ENCODE measurements around the gene TSPAN16. TPM values are rescaled to one million over a fixed set of nuclear protein-coding genes. Genes with fewer than 3 reads are reported as not detected.
A peak's percentile ranks its signal among the peaks of the same experiment; 100 is the strongest.
"Not testable (repeated sequence)": the region's sequence is repeated elsewhere in the genome, so short reads cannot be mapped to it uniquely, and the experiment has no call there.

TSPAN16 gene
- total and polyA plus RNA-seq, 9 donors: not detected

DNA sequence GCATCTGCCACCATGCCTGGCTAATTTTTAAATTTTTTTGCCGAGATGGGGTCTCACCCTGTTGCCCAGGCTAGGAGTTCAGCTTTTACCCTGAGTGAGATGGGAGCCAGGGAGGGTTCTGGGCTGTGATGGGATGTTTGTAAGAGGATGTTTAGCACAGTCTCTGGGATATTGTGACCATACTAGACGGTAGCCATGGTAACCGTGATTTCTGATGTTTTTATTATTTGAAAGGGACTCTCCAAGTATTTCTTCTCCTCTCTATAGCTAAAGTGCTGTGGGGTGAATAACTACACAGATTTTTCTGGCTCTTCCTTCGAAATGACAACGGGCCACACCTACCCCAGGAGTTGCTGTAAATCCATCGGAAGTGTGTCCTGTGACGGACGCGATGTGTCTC, 10.4 kb downstream of the TSPAN16 start:
- Histone ChIP-seq H3K27ac (ENCODE audit: low read length) (no peak overlapping the region), H3K4me1 (ENCODE audit: control insufficient read depth, insufficient read depth, low read length) (no peaks in the 10 kb centered on the region), H3K9me3 (replicated peaks; ENCODE audit: control insufficient read depth, low read depth, low read length) (no peaks in the 10 kb centered on the region), H3K27me3 (ENCODE audit: control insufficient read depth, insufficient read depth, low read length) (no peaks in the 10 kb centered on the region), H3K36me3 (ENCODE audit: control insufficient read depth, insufficient read depth, low read length) (no peaks in the 10 kb centered on the region), H3K4me3 (ENCODE audit: low read length) (no peak overlapping the region)
- WGBS (ENCODE audit: insufficient coverage): 30% methylated on average over 2 of the region's 9 CpGs
- DNase-seq: peak; percentile 40

- not testable (repeated sequence) for H3K36me3 ChIP-seq (ENCODE audit: control insufficient read depth, insufficient read depth, low read length); H3K27ac ChIP-seq (ENCODE audit: low read length); H3K4me3 ChIP-seq (ENCODE audit: low read length); H3K9me3 ChIP-seq (replicated peaks; ENCODE audit: control insufficient read depth, low read depth, low read length); H3K27me3 ChIP-seq (ENCODE audit: control insufficient read depth, insufficient read depth, low read length); DNase-seq
- 71% methylated on average over 7 of the region's 9 CpGs for WGBS (ENCODE audit: insufficient coverage)
- peaks cover 21% of the 10 kb centered on the region for H3K4me1 ChIP-seq (ENCODE audit: control insufficient read depth, insufficient read depth, low read length)
Measured at GRCh38 chr19:11320278-11320995, 24.5 kb downstream of the TSPAN16 start.

DNA sequence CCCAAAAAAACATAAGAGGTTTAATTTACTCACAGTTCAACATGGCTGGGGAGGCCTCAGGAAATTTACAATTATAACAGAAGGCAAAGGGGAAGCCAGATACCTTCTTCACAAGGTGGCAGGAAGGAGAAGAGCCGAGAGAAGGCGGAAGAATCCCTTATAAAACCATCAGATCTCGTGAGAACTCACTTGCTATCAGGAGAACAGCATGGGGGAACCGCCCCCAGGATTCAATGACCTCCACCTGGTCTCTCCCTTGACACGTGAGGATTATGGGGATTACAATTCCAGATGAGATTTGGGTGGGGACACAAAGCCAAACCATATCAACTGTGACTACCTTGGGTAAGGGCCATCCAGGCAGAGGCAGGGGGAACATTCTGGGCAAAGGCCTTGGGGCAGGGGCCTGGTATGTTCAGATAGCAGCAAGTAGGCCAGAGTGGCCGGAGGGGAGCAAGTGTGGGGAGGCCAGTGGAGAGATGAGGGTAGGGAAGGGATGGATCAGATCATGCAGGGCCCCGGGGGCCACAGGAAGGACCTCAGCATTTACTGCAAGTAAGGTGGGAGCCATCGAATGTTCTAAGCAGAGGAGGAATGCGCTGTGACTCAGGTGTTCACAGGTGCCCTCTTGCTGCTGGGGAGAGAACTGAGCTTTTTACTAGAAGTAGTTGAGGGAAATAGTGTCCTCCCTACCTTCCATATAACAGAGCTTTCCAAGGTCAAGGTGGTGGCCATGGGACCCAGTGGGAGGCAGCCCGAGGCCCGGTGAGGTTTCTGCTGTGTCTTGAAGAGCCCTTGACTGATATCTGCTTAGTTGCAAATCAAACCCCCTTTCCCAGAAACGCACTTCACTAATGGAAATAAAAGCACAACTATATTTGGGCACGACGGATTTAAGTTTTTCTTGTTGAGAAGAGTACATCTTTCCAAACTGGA, 25.5 kb downstream of the TSPAN16 start:
- Histone ChIP-seq H3K9me3 (replicated peaks; ENCODE audit: control insufficient read depth, low read depth, low read length) (no peaks in the 10 kb centered on the region), H3K4me1 (ENCODE audit: control insufficient read depth, insufficient read depth, low read length) (peaks cover 21% of the 10 kb centered on the region), H3K27me3 (ENCODE audit: control insufficient read depth, insufficient read depth, low read length) (no peaks in the 10 kb centered on the region), H3K4me3 (ENCODE audit: low read length) (no peak overlapping the region), H3K36me3 (ENCODE audit: control insufficient read depth, insufficient read depth, low read length) (peaks cover 3% of the 10 kb centered on the region), H3K27ac (ENCODE audit: low read length) (peak overlapping the region; percentile 42)
- no peak for DNase-seq
- 95% methylated on average over 3 of the region's 14 CpGs for WGBS (ENCODE audit: insufficient coverage)

DNA sequence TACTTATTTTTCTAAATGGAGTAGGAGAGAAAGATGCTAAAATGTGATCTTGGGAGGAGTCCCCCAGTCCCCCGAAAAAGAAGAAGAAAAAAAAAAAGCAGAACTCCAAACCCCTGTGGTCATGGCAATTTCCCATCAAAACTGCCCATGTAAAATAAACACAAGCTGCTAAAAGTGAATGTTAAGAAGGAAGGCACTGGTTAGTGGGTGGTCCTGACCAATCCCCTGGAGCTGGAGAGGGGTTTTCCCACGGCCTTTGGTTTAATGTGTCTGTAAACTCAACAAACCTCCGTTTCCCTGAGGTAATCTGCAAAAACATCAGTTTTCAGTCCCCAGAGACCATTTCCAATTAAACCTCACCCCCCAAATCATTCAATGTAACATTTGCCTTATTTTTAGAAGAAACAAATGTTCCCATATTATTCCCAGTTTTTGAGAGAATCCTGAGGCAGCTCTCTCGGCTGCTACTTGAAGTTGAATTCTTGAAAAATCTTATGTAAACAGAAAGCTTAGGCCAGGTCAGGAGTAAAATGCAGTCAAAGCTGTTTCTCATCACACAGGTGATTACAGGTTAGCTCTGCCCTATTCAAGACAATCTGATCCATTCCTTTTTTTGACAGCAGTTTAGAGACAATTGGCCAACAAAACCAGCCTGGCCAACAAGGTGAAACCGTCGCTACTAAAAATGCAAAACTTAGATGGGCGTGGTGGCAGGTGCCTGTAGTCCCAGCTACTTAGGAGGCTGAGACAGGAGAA, 26.5 kb downstream of the TSPAN16 start:
- no peaks in the 10 kb centered on the region for H3K9me3 ChIP-seq (replicated peaks; ENCODE audit: control insufficient read depth, low read depth, low read length)
- H3K27me3 ChIP-seq (ENCODE audit: control insufficient read depth, insufficient read depth, low read length): no peaks in the 10 kb centered on the region
- DNase-seq: peak; percentile 51
- no peak overlapping the region for H3K4me3 ChIP-seq (ENCODE audit: low read length)
- WGBS (ENCODE audit: insufficient coverage): 73% methylated on average over 3 of the region's 7 CpGs
- H3K4me1 ChIP-seq (ENCODE audit: control insufficient read depth, insufficient read depth, low read length): peaks cover 21% of the 10 kb centered on the region
- peak overlapping the region; percentile 42 for H3K27ac ChIP-seq (ENCODE audit: low read length)
- peaks cover 3% of the 10 kb centered on the region for H3K36me3 ChIP-seq (ENCODE audit: control insufficient read depth, insufficient read depth, low read length)

GRCh38 chr19:11323601-11324078, 27.7 kb downstream of the TSPAN16 start:
- Histone ChIP-seq H3K4me3 (ENCODE audit: low read length) (no peak overlapping the region), H3K27ac (ENCODE audit: low read length) (peak overlapping the region; percentile 85), H3K4me1 (ENCODE audit: control insufficient read depth, insufficient read depth, low read length) (peaks cover 21% of the 10 kb centered on the region), H3K9me3 (replicated peaks; ENCODE audit: control insufficient read depth, low read depth, low read length) (no peaks in the 10 kb centered on the region), H3K27me3 (ENCODE audit: control insufficient read depth, insufficient read depth, low read length) (no peaks in the 10 kb centered on the region), H3K36me3 (ENCODE audit: control insufficient read depth, insufficient read depth, low read length) (peaks cover 3% of the 10 kb centered on the region)
- DNase-seq: no peak
- 82% methylated on average over 2 of the region's 5 CpGs for WGBS (ENCODE audit: insufficient coverage)

DNA sequence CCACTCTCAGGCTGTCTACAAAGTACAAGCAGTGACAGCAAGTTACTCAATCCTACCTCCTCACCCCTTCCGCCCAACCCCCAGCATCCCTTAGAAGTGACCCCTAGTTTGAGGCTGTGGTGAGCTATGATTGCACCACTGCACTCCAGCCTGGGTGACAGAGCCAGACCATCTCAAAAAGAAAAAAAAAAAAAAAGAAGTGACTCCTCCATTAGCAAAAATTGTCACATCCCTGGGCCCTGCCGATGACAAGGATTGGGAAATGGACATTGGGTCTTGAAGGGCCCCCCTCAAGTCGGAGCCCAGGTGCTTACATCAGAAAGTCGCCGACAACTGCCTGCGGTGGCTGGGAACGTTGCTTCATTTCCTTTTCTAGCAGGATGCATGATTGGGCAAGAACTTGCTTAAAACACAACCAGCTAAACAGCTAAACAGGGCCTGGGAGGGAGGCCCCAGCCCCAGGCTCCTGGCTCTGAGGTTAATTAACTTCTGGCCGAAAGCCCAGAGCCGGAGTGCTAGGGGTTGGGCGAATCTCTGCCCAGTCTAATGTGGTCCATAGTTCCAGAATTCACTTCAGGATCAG, 28.2 kb downstream of the TSPAN16 start:
- Histone ChIP-seq H3K4me1 (ENCODE audit: control insufficient read depth, insufficient read depth, low read length) (peaks cover 21% of the 10 kb centered on the region), H3K4me3 (ENCODE audit: low read length) (no peak overlapping the region)

GRCh38 chr19:11324748-11325389, 28.9 kb downstream of the TSPAN16 start:
- Histone ChIP-seq H3K27me3 (ENCODE audit: control insufficient read depth, insufficient read depth, low read length) (no peaks in the 10 kb centered on the region), H3K4me3 (ENCODE audit: low read length) (no peak overlapping the region), H3K4me1 (ENCODE audit: control insufficient read depth, insufficient read depth, low read length) (peaks cover 21% of the 10 kb centered on the region), H3K27ac (ENCODE audit: low read length) (peak overlapping the region; percentile 15), H3K36me3 (ENCODE audit: control insufficient read depth, insufficient read depth, low read length) (peaks cover 4% of the 10 kb centered on the region), H3K9me3 (replicated peaks; ENCODE audit: control insufficient read depth, low read depth, low read length) (no peaks in the 10 kb centered on the region)
- 59% methylated on average over 13 of the region's 17 CpGs for WGBS (ENCODE audit: insufficient coverage)
- DNase-seq: no peak

More for the DNA sequence above, 28.2 kb downstream of the TSPAN16 start:
- Histone ChIP-seq H3K27ac (ENCODE audit: low read length) (peak overlapping the region; percentile 85), H3K9me3 (replicated peaks; ENCODE audit: control insufficient read depth, low read depth, low read length) (no peaks in the 10 kb centered on the region), H3K36me3 (ENCODE audit: control insufficient read depth, insufficient read depth, low read length) (peaks cover 3% of the 10 kb centered on the region), H3K27me3 (ENCODE audit: control insufficient read depth, insufficient read depth, low read length) (no peaks in the 10 kb centered on the region)
- peak; percentile 86 for DNase-seq
- 11% methylated on average over 9 of the region's 10 CpGs for WGBS (ENCODE audit: insufficient coverage)

GRCh38 chr19:11325544-11325943, 29.6 kb downstream of the TSPAN16 start:
- no peak for DNase-seq
- no peaks in the 10 kb centered on the region for H3K9me3 ChIP-seq (replicated peaks; ENCODE audit: control insufficient read depth, low read depth, low read length)
- H3K4me1 ChIP-seq (ENCODE audit: control insufficient read depth, insufficient read depth, low read length): peaks cover 21% of the 10 kb centered on the region
- H3K27ac ChIP-seq (ENCODE audit: low read length): no peak overlapping the region
- peaks cover 6% of the 10 kb centered on the region for H3K36me3 ChIP-seq (ENCODE audit: control insufficient read depth, insufficient read depth, low read length)
- H3K27me3 ChIP-seq (ENCODE audit: control insufficient read depth, insufficient read depth, low read length): no peaks in the 10 kb centered on the region
- no peak overlapping the region for H3K4me3 ChIP-seq (ENCODE audit: low read length)
- WGBS (ENCODE audit: insufficient coverage): 82% methylated on average over 2 of the region's 7 CpGs

GRCh38 chr19:11330127-11330526, 34.2 kb downstream of the TSPAN16 start:
- 67% methylated on average over 4 of the region's 4 CpGs for WGBS (ENCODE audit: insufficient coverage)
- no peak overlapping the region for H3K4me3 ChIP-seq (ENCODE audit: low read length)
- peaks cover 16% of the 10 kb centered on the region for H3K36me3 ChIP-seq (ENCODE audit: control insufficient read depth, insufficient read depth, low read length)
- no peaks in the 10 kb centered on the region for H3K27me3 ChIP-seq (ENCODE audit: control insufficient read depth, insufficient read depth, low read length)
- no peaks in the 10 kb centered on the region for H3K4me1 ChIP-seq (ENCODE audit: control insufficient read depth, insufficient read depth, low read length)
- DNase-seq: no peak
- H3K9me3 ChIP-seq (replicated peaks; ENCODE audit: control insufficient read depth, low read depth, low read length): peaks cover 2% of the 10 kb centered on the region
- no peak overlapping the region for H3K27ac ChIP-seq (ENCODE audit: low read length)

Measured in muscle of leg (tissue), 11 donors.